ENCODE measurements around the gene KNDC1. TPM values are rescaled to one million over a fixed set of nuclear protein-coding genes. Genes with fewer than 3 reads are reported as not detected.
"Not testable (repeated sequence)": the region's sequence is repeated elsewhere in the genome, so short reads cannot be mapped to it uniquely, and the experiment has no call there.

Gene KNDC1
- total RNA-seq, 2 experiments from 2014 or later = 0.36 to 0.40 TPM

GRCh38 chr10:133229265-133230043 is 69.4 kb downstream of the KNDC1 start:
- DNase-seq (no peak), ATAC-seq (ENCODE audit: low read depth) (no peak)
- Mint-ChIP-seq H3K4me1 (peaks cover 16% of the 10 kb centered on the region), H3K4me3 (peak overlapping the region; percentile 39), H3K9me3 (no peaks in the 10 kb centered on the region), H3K36me3 (peaks cover 1% of the 10 kb centered on the region), H3K27me3 (peaks cover 60% of the 10 kb centered on the region), H3K27ac (peak overlapping the region; percentile 67)
- POLR2A ChIA-PET = no interaction called here

- ATAC-seq (ENCODE audit: low read depth) = no peak
- Mint-ChIP-seq H3K4me3 (peak within 1 kb of the TSS; percentile 39), H3K27me3 (peaks cover 64% of the 10 kb centered on the region), H3K36me3 (peaks cover 1% of the 10 kb centered on the region), H3K27ac (peak within 1 kb of the TSS; percentile 67), H3K4me1 (peaks cover 18% of the 10 kb centered on the region), H3K9me3 (no peaks in the 10 kb centered on the region)
- DNase-seq = no peak
- POLR2A ChIA-PET = no interaction called here
Observed at GRCh38 chr10:133230044-133230361, 70.0 kb downstream of the KNDC1 start, which contains the start of gene UTF1. Gene UTF1 (plus strand): TSS chr10:133230217. CDS start chr10:133230289, 72 bp downstream.

GRCh38 chr10:133230387-133231195 is 70.6 kb downstream of the KNDC1 start:
- no peaks in the 10 kb centered on the region for H3K9me3 Mint-ChIP-seq
- H3K4me3 Mint-ChIP-seq = no peak overlapping the region
- DNase-seq (peak; percentile 45), ATAC-seq (ENCODE audit: low read depth) (no peak)
- peaks cover 1% of the 10 kb centered on the region for H3K36me3 Mint-ChIP-seq
- POLR2A ChIA-PET = no interaction called here
- H3K27me3 Mint-ChIP-seq = peaks cover 66% of the 10 kb centered on the region
- peaks cover 17% of the 10 kb centered on the region for H3K4me1 Mint-ChIP-seq
- no peak overlapping the region for H3K27ac Mint-ChIP-seq

GRCh38 chr10:133231244-133231945 is 71.4 kb downstream of the KNDC1 start:
- POLR2A ChIA-PET = no interaction called here
- Mint-ChIP-seq H3K4me1 (peaks cover 10% of the 10 kb centered on the region), H3K27me3 (peaks cover 70% of the 10 kb centered on the region), H3K27ac (no peak overlapping the region), H3K36me3 (peaks cover 1% of the 10 kb centered on the region), H3K4me3 (no peak overlapping the region), H3K9me3 (no peaks in the 10 kb centered on the region)
- DNase-seq (no peak), ATAC-seq (ENCODE audit: low read depth) (no peak)

- Mint-ChIP-seq H3K36me3 (peaks cover 1% of the 10 kb centered on the region), H3K4me3 (no peak overlapping the region), H3K4me1 (peaks cover 7% of the 10 kb centered on the region), H3K27me3 (peaks cover 65% of the 10 kb centered on the region), H3K9me3 (no peaks in the 10 kb centered on the region), H3K27ac (no peak overlapping the region)
- POLR2A ChIA-PET = no interaction called here
- no peak for DNase-seq
- ATAC-seq (ENCODE audit: low read depth) = no peak
Observed at GRCh38 chr10:133231946-133232574, 72.0 kb downstream of the KNDC1 start.

GRCh38 chr10:133234796-133235195 is 74.8 kb downstream of the KNDC1 start:
- ATAC-seq (ENCODE audit: low read depth); H3K9me3 Mint-ChIP-seq; H3K27ac Mint-ChIP-seq; H3K36me3 Mint-ChIP-seq; H3K4me1 Mint-ChIP-seq; POLR2A ChIA-PET; DNase-seq: not testable (repeated sequence)
- Mint-ChIP-seq H3K27me3 (peaks cover 62% of the 10 kb centered on the region), H3K4me3 (peak overlapping the region; percentile 28)

- Mint-ChIP-seq H3K4me3 (peak overlapping the region; percentile 28), H3K27me3 (peaks cover 64% of the 10 kb centered on the region)
Observed at GRCh38 chr10:133235265-133235855, 75.3 kb downstream of the KNDC1 start.

GRCh38 chr10:133235932-133236331 is 75.9 kb downstream of the KNDC1 start:
- peaks cover 69% of the 10 kb centered on the region for H3K27me3 Mint-ChIP-seq
- peak overlapping the region; percentile 16 for H3K4me3 Mint-ChIP-seq
- ATAC-seq (ENCODE audit: low read depth) (no peak), DNase-seq (no peak)
- H3K27ac Mint-ChIP-seq = no peak overlapping the region
- H3K4me1 Mint-ChIP-seq = peaks cover 6% of the 10 kb centered on the region
- H3K9me3 Mint-ChIP-seq = no peaks in the 10 kb centered on the region
- no peaks in the 10 kb centered on the region for H3K36me3 Mint-ChIP-seq
- POLR2A ChIA-PET = no interaction called here

More at GRCh38 chr10:133235265-133235855, 75.3 kb downstream of the KNDC1 start:
- no peaks in the 10 kb centered on the region for H3K36me3 Mint-ChIP-seq
- H3K9me3 Mint-ChIP-seq = no peaks in the 10 kb centered on the region
- H3K27ac Mint-ChIP-seq = no peak overlapping the region
- ATAC-seq (ENCODE audit: low read depth) = peak; percentile 37
- POLR2A ChIA-PET = no interaction called here
- peaks cover 3% of the 10 kb centered on the region for H3K4me1 Mint-ChIP-seq
- no peak for DNase-seq

GRCh38 chr10:133236401-133237240 is 76.6 kb downstream of the KNDC1 start:
- H3K27me3 Mint-ChIP-seq = peaks cover 70% of the 10 kb centered on the region
- ATAC-seq (ENCODE audit: low read depth) = no peak
- no peak overlapping the region for H3K4me3 Mint-ChIP-seq
- DNase-seq = no peak
- POLR2A ChIA-PET = no interaction called here
- H3K4me1 Mint-ChIP-seq = peaks cover 13% of the 10 kb centered on the region
- H3K36me3 Mint-ChIP-seq = no peaks in the 10 kb centered on the region
- H3K9me3 Mint-ChIP-seq = no peaks in the 10 kb centered on the region
- no peak overlapping the region for H3K27ac Mint-ChIP-seq

GRCh38 chr10:133237241-133237587 is 77.2 kb downstream of the KNDC1 start:
- POLR2A ChIA-PET = no interaction called here
- Mint-ChIP-seq H3K4me1 (peaks cover 16% of the 10 kb centered on the region), H3K36me3 (no peaks in the 10 kb centered on the region), H3K9me3 (no peaks in the 10 kb centered on the region), H3K27me3 (peaks cover 66% of the 10 kb centered on the region), H3K4me3 (no peak overlapping the region), H3K27ac (no peak overlapping the region)
- DNase-seq (no peak), ATAC-seq (ENCODE audit: low read depth) (no peak)

GRCh38 chr10:133237588-133238465 is 77.8 kb downstream of the KNDC1 start, which contains the start of gene VENTX:
Gene VENTX (plus strand): TSS chr10:133237855. CDS start chr10:133237915, 60 bp downstream.
- POLR2A ChIA-PET = no interaction called here

GRCh38 chr10:133238466-133238804 is 78.4 kb downstream of the KNDC1 start:
- Mint-ChIP-seq H3K9me3 (no peaks in the 10 kb centered on the region), H3K27me3 (peaks cover 56% of the 10 kb centered on the region), H3K36me3 (no peaks in the 10 kb centered on the region), H3K27ac (no peak overlapping the region), H3K4me3 (no peak overlapping the region), H3K4me1 (peaks cover 19% of the 10 kb centered on the region)
- ATAC-seq (ENCODE audit: low read depth) = no peak
- POLR2A ChIA-PET = no interaction called here
- no peak for DNase-seq

More at GRCh38 chr10:133237588-133238465, 77.8 kb downstream of the KNDC1 start, which contains the start of gene VENTX:
- no peak within 1 kb of the TSS for H3K27ac Mint-ChIP-seq
- ATAC-seq (ENCODE audit: low read depth) (no peak), DNase-seq (no peak)
- no peaks in the 10 kb centered on the region for H3K36me3 Mint-ChIP-seq
- peaks cover 62% of the 10 kb centered on the region for H3K27me3 Mint-ChIP-seq
- no peaks in the 10 kb centered on the region for H3K9me3 Mint-ChIP-seq
- no peak within 1 kb of the TSS for H3K4me3 Mint-ChIP-seq
- H3K4me1 Mint-ChIP-seq = peaks cover 19% of the 10 kb centered on the region
